LoVo (cell line): ENCODE data around the gene RPP30.

Experiments
- DNase-seq: peaks from one replicate; pipeline ENCODE4 v3.0.0-alpha.2; 2016; ENCODE audit warnings: low spot score

Gene RPP30

GRCh38 chr10:90944749-90945148, 73.0 kb downstream of the RPP30 start:
- DNase-seq = no peak

GRCh38 chr10:90945491-90946070, 73.8 kb downstream of the RPP30 start:
- DNase-seq = no peak

- no peak for DNase-seq
Measured at GRCh38 chr10:90947030-90947960, 75.5 kb downstream of the RPP30 start.
